GM12892 (cell line): ENCODE measurements around the gene FAM168A.

Experiments used
- POLR2A ChIP-seq: IDR thresholded peaks from 2 replicates; pipeline ENCODE4 v1.6.1; 2011; ENCODE audit warnings: low read depth, low read length, control low read depth
- POLR2AphosphoS5 ChIP-seq: IDR thresholded peaks from 2 replicates; pipeline ENCODE4 v1.6.1; 2011; ENCODE audit warnings: low read depth, low read length, control low read depth

DNA sequence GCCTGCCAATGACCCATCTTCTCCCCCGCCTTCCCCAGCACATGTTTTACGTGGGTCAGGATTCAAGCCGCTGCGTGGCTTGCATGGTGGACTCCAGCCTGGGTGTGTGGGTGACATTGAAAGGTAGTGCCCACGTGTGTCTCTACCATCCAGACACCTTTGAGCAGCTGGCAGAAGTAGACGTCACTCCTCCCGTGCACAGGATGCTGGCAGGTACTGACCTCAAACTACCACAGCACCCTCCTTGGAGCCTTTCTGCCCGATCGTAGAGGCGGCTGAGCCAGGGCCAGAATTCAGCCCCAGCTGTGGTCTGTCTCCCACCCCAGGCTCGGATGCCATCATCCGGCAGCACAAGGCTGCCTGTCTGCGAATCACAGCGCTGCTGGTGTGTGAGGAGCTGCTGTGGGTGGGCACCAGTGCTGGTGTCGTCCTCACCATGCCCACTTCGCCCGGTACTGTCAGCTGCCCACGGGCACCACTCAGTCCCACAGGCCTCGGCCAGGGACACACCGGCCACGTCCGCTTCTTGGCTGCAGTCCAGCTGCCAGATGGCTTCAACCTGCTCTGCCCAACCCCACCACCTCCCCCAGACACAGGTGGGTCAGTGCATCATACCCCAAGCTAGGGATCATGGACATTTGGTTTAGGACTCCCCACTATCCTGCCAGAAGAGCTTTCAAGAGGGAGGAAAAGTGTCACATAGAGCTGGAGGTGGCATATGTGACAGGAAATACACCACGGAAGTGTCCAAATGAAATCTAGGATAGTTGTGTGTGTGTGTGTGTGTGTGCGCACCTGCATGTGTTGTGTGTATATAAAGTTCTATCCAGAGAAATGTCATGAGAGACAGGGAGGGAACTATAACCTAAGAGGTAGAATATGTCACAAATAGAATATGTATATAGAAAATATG lies 232.3 kb downstream of the FAM168A start:
- no peak for TF ChIP-seq POLR2AphosphoS5
- TF ChIP-seq POLR2A, result no peak
